DND-41 (cell line): ENCODE measurements around the gene BORCS6.
A peak's percentile ranks its signal among the peaks of the same experiment; 100 is the strongest.

Source experiments
- ATAC-seq: fragments of 200-7000 bp; cut with Tn5 transposase; 3 replicates; pipeline ENCODE4 v1.9.1; 2021; ENCODE audit warnings: low read depth; ENCODE audit not compliant: insufficient read depth
- DNase-seq: peaks from one replicate; pipeline ENCODE4 v3.0.0-alpha.2; 2020
- H2AFZ ChIP-seq: 2 replicates; pipeline ENCODE4 v1.6.0; 2012; ENCODE audit warnings: low read depth, low read length
- H3K27ac ChIP-seq: 2 replicates; pipeline ENCODE4 v1.5.1; 2012; ENCODE audit warnings: low read length, inconsistent platforms
- H3K27me3 ChIP-seq: fragments of 200-600 bp; sonication (generic); 2 replicates; pipeline ENCODE4 v1.6.0; 2012; ENCODE audit warnings: low read length, mild to moderate bottlenecking, inconsistent platforms; ENCODE audit not compliant: insufficient read depth, poor library complexity
- H3K36me3 ChIP-seq: 2 replicates; pipeline ENCODE4 v1.5.1; 2012; ENCODE audit warnings: low read length, inconsistent platforms; ENCODE audit not compliant: insufficient read depth
- H3K4me1 ChIP-seq: 2 replicates; pipeline ENCODE4 v1.5.1; 2012; ENCODE audit warnings: mild to moderate bottlenecking, low read length; ENCODE audit not compliant: insufficient read depth
- H3K4me2 ChIP-seq: 2 replicates; pipeline ENCODE4 v1.6.0; 2012; ENCODE audit warnings: mild to moderate bottlenecking, moderate library complexity, low read length, inconsistent platforms; ENCODE audit not compliant: insufficient read depth
- H3K4me3 ChIP-seq, 2 experiments: fragments of 200-600 bp in 1 of 2; shearing (Covaris generic) in 1 of 2; 2 replicates each; pipeline ENCODE4 v1.5.1; 2012 to 2016; ENCODE audit warnings: inconsistent platforms in 2 of 2, low read length in 2 of 2, mild to moderate bottlenecking in 2 of 2, low read depth in 1 of 2, moderate library complexity in 1 of 2
- H3K79me2 ChIP-seq: 2 replicates; pipeline ENCODE4 v1.6.0; 2012; ENCODE audit warnings: low read length, inconsistent platforms; ENCODE audit not compliant: insufficient read depth
- H3K9ac ChIP-seq: 2 replicates; pipeline ENCODE4 v1.6.0; 2012; ENCODE audit warnings: low read depth, mild to moderate bottlenecking, inconsistent platforms, low read length, moderate library complexity
- H3K9me3 ChIP-seq: 2 replicates; pipeline ENCODE4 v1.5.1; 2012; ENCODE audit warnings: low read length, moderate library complexity, mild to moderate bottlenecking, inconsistent platforms; ENCODE audit not compliant: insufficient read depth, severe bottlenecking
- H4K20me1 ChIP-seq: 2 replicates; pipeline ENCODE4 v1.6.0; 2012; ENCODE audit warnings: low read length; ENCODE audit not compliant: insufficient read depth
- EZH2 ChIP-seq: IDR thresholded peaks from 3 replicates; pipeline ENCODE4 v1.6.1; 2012; ENCODE audit warnings: borderline replicate concordance, low read depth, mild to moderate bottlenecking, moderate library complexity, low read length, inconsistent platforms; ENCODE audit not compliant: severe bottlenecking
- TF ChIP-seq, protein P1 (sequence below): IDR thresholded peaks from 2 replicates; pipeline ENCODE4 v1.5.1; 2012; ENCODE audit warnings: borderline replicate concordance, low read length, moderate library complexity, mild to moderate bottlenecking; ENCODE audit not compliant: poor library complexity, severe bottlenecking; ENCODE audit errors: extremely low read depth

Gene BORCS6

GRCh38 chr17:8206536-8206935 lies 16.6 kb upstream of the BORCS6 start:
- no peak for TF ChIP-seq EZH2
- TF ChIP-seq, protein P1, sequence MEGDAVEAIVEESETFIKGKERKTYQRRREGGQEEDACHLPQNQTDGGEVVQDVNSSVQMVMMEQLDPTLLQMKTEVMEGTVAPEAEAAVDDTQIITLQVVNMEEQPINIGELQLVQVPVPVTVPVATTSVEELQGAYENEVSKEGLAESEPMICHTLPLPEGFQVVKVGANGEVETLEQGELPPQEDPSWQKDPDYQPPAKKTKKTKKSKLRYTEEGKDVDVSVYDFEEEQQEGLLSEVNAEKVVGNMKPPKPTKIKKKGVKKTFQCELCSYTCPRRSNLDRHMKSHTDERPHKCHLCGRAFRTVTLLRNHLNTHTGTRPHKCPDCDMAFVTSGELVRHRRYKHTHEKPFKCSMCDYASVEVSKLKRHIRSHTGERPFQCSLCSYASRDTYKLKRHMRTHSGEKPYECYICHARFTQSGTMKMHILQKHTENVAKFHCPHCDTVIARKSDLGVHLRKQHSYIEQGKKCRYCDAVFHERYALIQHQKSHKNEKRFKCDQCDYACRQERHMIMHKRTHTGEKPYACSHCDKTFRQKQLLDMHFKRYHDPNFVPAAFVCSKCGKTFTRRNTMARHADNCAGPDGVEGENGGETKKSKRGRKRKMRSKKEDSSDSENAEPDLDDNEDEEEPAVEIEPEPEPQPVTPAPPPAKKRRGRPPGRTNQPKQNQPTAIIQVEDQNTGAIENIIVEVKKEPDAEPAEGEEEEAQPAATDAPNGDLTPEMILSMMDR, result no peak
- no peak overlapping the region for H3K27ac ChIP-seq
- H2AFZ ChIP-seq, result no peak overlapping the region
- no peaks in the 10 kb centered on the region for H3K27me3 ChIP-seq
- H3K36me3 ChIP-seq, result peaks cover 63% of the 10 kb centered on the region
- peaks cover 32% of the 10 kb centered on the region for H4K20me1 ChIP-seq
- H3K9ac ChIP-seq, result no peak overlapping the region
- ATAC-seq, result no peak
- no peaks in the 10 kb centered on the region for H3K9me3 ChIP-seq
- H3K4me1 ChIP-seq, result peaks cover 34% of the 10 kb centered on the region
- H3K4me2 ChIP-seq, result no peak overlapping the region
- H3K4me3 ChIP-seq, result no peak overlapping the region
- DNase-seq, result no peak
- H3K79me2 ChIP-seq, result peaks cover 46% of the 10 kb centered on the region

- no peaks in the 10 kb centered on the region for H3K9me3 ChIP-seq
- H3K79me2 ChIP-seq, result peaks cover 36% of the 10 kb centered on the region
- peaks cover 41% of the 10 kb centered on the region for H3K4me1 ChIP-seq
- H3K4me2 ChIP-seq, result no peak overlapping the region
- H3K9ac ChIP-seq, result no peak overlapping the region
- TF ChIP-seq, protein P1, result no peak
- TF ChIP-seq EZH2, result no peak
- peaks cover 61% of the 10 kb centered on the region for H3K36me3 ChIP-seq
- no peak overlapping the region for H3K27ac ChIP-seq
- no peak overlapping the region for H3K4me3 ChIP-seq
- peaks cover 32% of the 10 kb centered on the region for H4K20me1 ChIP-seq
- H3K27me3 ChIP-seq, result no peaks in the 10 kb centered on the region
- no peak for DNase-seq
- no peak overlapping the region for H2AFZ ChIP-seq
- no peak for ATAC-seq
Observed at GRCh38 chr17:8204761-8205555, 15.0 kb upstream of the BORCS6 start.

GRCh38 chr17:8192070-8192815 lies 2.3 kb upstream of the BORCS6 start:
- Histone ChIP-seq H3K4me2 (peak overlapping the region; percentile 74), H3K9ac (peak overlapping the region; percentile 58), H3K36me3 (no peaks in the 10 kb centered on the region; the same call in 1 of the 2 replicates), H3K4me1 (peaks cover 54% of the 10 kb centered on the region), H3K79me2 (peaks cover 17% of the 10 kb centered on the region), H4K20me1 (peaks cover 12% of the 10 kb centered on the region), H3K9me3 (no peaks in the 10 kb centered on the region), H3K27me3 (no peaks in the 10 kb centered on the region), H3K4me3 (peak overlapping the region; percentile 12 to 61; a peak in 3 of 4 replicates), H3K27ac (peak overlapping the region; percentile 86), H2AFZ (peak overlapping the region; percentile 81)
- ATAC-seq (peak; percentile 66), DNase-seq (peak; percentile 87)
- TF ChIP-seq, protein P1, result no peak
- TF ChIP-seq EZH2, result no peak
